Cardiac septum (tissue), 1 donor: ENCODE data around the gene OR6C74. TPM values are rescaled to one million over a fixed set of nuclear protein-coding genes. Genes with fewer than 3 reads are reported as not detected.

Experiments
- DNase-seq: peaks from one replicate; pipeline ENCODE4 v3.0.0-alpha.2; 2020; ENCODE audit warnings: low spot score
- intact Hi-C: fragments of 100-400 bp; cut with DNase I; formaldehyde crosslinking; loops from one replicate; pipeline ENCODE4 v1.14.0; 2022
- long read RNA-seq: library from polyadenylated mRNA; unstranded; transcript quantifications from one replicate; pipeline ENCODE4 v2.0.0, GENCODE V29; 2021
- total RNA-seq: library from RNA; stranded (reverse); fragmentation: NEBNext Ultra II Directional; extraction: Animal tissue kit (Norgen Biotek cat#: 25700); gene quantifications from one replicate; pipeline ENCODE4 v1.2.1, GENCODE V29; 2021
- donor health status: DM: no; HTN: no; CAD: no.

The OR6C74 gene
- not detected for total RNA-seq
- long read RNA-seq, result 0 reads

DNA sequence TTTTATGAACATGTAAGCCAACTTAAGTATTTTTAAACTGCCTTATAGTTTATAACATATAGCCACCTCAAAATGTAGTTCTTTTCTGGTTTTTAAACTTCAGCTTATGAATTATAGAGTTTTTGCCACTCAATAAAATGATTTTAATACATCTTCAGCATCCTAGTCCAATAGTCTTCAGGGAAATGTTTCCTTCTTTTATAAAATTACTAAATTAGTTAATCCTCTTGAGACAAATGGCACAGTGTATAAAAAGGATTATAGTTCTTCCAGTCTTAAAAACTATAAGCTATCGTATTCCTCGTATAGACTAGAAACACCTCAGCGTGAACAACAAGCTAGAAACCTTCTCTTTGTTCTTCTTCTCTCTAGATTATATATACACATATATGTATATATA, at the start of gene OR6C74:
Gene OR6C74 (plus strand): TSS at position 301 of the 400 bp plus-strand sequence. CDS start 2,679 bp downstream, outside the sequence.
- DNase-seq, result no peak
- intact Hi-C loops, result no loop called here

GRCh38 chr12:55220725-55221124, 23.7 kb upstream of the OR6C74 start, which contains the start of gene OR10A7:
Gene OR10A7, plus strand, starts transcription at chr12:55221025. Its CDS starts 0 bp downstream, at chr12:55221025.
- intact Hi-C loops, result no loop called here
- DNase-seq, result no peak

- intact Hi-C loops, result no loop called here
These were observed 17.9 kb upstream of the OR6C74 start for GRCh38 chr12:55226523-55226922.

DNA sequence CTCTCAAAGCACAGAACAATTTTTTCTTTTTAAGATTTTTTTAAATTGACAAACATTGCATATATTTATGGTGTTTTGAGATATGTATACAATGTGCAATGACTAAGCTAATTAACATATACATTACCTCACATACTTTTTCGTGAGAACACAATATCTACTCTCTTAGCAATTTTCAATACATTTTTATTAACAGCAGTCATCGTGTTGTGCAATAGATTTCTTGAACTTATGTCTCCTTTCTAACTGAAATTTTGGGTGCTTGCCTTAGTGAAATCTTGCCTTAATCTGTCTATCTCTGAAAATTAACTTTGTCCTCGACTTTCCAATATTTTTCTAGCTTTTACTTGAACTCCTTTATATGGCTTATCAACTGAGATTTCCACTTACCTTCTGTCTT, 16.8 kb upstream of the OR6C74 start:
- intact Hi-C loops, result no loop called here
- DNase-seq, result no peak

More at GRCh38 chr12:55226523-55226922, 17.9 kb upstream of the OR6C74 start:
- no peak for DNase-seq

DNA sequence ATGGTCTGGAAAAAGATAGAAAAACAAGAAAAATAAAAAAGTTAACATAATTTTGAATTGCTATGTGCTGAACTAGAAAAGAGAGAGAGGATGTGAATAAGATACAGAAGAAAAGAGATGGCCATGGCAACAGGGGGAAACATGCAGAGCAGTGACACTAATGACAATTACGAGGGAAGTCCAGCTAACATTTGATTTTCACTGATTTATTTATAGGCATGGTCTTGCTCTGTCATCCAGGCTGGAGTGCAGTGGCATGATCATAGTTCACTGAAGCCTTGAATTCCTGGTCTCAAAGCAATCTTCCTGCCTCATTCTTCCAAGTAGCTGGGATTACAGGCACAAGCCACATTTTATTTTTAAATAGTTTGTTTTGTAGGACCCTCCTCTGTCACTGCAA, 1.8 kb downstream of the OR6C74 start:
- intact Hi-C loops, result no loop called here
- no peak for DNase-seq

DNA sequence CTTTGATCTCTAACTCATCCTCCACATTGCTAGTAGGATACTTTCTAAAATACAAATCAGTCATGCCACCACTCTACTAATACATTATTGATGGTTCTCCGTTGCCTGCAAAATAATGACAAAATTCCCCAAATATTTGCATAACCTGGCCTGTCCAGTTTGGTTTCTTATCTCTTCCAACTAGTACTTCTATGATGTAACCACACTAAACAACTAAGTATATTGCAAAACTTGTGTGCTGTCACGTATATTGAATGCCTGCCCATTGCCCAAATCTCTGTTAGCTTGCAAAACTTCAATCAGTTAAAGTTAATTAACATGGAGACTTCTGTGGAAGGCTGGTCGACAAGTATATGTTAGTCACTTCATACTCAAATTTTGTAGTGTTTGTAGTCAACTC, 6.5 kb downstream of the OR6C74 start:
- DNase-seq, result no peak
- intact Hi-C loops, result no loop called here

- intact Hi-C loops, result no loop called here
- DNase-seq, result no peak
These were observed 8.9 kb downstream of the OR6C74 start for GRCh38 chr12:55253281-55253680.

GRCh38 chr12:55256831-55257230, 12.4 kb downstream of the OR6C74 start:
- intact Hi-C loops, result no loop called here

GRCh38 chr12:55258303-55258702, 13.9 kb downstream of the OR6C74 start:
- intact Hi-C loops, result no loop called here
- no peak for DNase-seq

More at GRCh38 chr12:55256831-55257230, 12.4 kb downstream of the OR6C74 start:
- no peak for DNase-seq

GRCh38 chr12:55280991-55281390, 36.6 kb downstream of the OR6C74 start:
- no peak for DNase-seq
- intact Hi-C loops, result no loop called here

DNA sequence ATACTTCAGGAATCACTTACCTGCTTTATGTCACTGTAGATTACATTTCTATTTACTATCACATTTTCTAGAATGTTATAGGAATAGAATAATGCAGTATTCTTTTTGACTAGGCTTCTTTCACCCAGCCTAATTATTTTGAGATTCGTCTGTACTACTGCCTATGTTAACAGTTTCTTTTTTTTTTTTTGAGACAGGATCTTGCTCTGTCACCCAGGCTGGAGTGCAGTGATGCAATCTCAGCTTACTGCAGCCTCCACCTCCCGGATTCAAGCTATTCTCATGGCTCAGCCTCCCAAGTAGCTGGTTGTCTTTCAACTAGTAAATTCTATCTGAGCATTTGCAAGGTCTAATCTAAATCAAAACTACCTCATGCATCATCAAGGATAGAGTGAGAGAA, 45.6 kb downstream of the OR6C74 start:
- no peak for DNase-seq
- intact Hi-C loops, result no loop called here

Other genes with a start within 250 kb of the OR6C74 start
- gene NEUROD4, start 224.6 kb upstream of the OR6C74 start, total RNA-seq, result not detected
- not detected for gene OR9K2, start 118.2 kb upstream of the OR6C74 start, total RNA-seq
- gene OR10A7, start 23.6 kb upstream of the OR6C74 start, total RNA-seq, result not detected
- not detected for gene OR6C6, start 52.0 kb downstream of the OR6C74 start, total RNA-seq
- not detected for gene OR6C1, start 69.7 kb downstream of the OR6C74 start, total RNA-seq
- gene OR6C3, start 86.1 kb downstream of the OR6C74 start, total RNA-seq, result not detected
- gene OR6C75, start 118.4 kb downstream of the OR6C74 start, total RNA-seq, result not detected
- gene OR6C65, start 155.9 kb downstream of the OR6C74 start, total RNA-seq, result not detected
- not detected for gene OR6C76, start 181.6 kb downstream of the OR6C74 start, total RNA-seq
- gene OR6C2, start 199.5 kb downstream of the OR6C74 start, total RNA-seq, result not detected
- not detected for gene OR6C70, start 225.5 kb downstream of the OR6C74 start, total RNA-seq
- gene OR6C68, start 247.8 kb downstream of the OR6C74 start, total RNA-seq, result not detected